Smooth muscle cell of the brain vasculature (primary cell): Measurements from ENCODE around the gene SYTL2.

Experiments used
- DNase-seq: peaks from one replicate; pipeline ENCODE4 v3.0.0-alpha.2; 2012; ENCODE audit warnings: low read depth, low spot score

Gene SYTL2

GRCh38 chr11:85827748-85828639, 17.1 kb upstream of the SYTL2 start:
- peak; percentile 43 for DNase-seq

GRCh38 chr11:85826116-85826855, 15.3 kb upstream of the SYTL2 start:
- no peak for DNase-seq

GRCh38 chr11:85825616-85826015, 14.7 kb upstream of the SYTL2 start:
- DNase-seq, result no peak

- no peak for DNase-seq
Measured at GRCh38 chr11:85823816-85824215, 12.9 kb upstream of the SYTL2 start.

GRCh38 chr11:85822814-85823213, 11.9 kb upstream of the SYTL2 start:
- no peak for DNase-seq

- no peak for DNase-seq
Measured at GRCh38 chr11:85821636-85822035, 10.7 kb upstream of the SYTL2 start.

- DNase-seq, result no peak
Measured at GRCh38 chr11:85819441-85819840, 8.5 kb upstream of the SYTL2 start.

GRCh38 chr11:85815186-85815931, 4.4 kb upstream of the SYTL2 start:
- no peak for DNase-seq

- no peak for DNase-seq
Measured at GRCh38 chr11:85813721-85814120, 2.8 kb upstream of the SYTL2 start.

GRCh38 chr11:85811624-85812023, 683 bp upstream of the SYTL2 start:
- no peak for DNase-seq

- DNase-seq, result no peak
Measured at GRCh38 chr11:85810521-85810870, 445 bp downstream of the SYTL2 start.

GRCh38 chr11:85809863-85810262, 1.1 kb downstream of the SYTL2 start:
- DNase-seq, result no peak

- no peak for DNase-seq
Measured at GRCh38 chr11:85809191-85809590, 1.8 kb downstream of the SYTL2 start.

- DNase-seq, result no peak
Measured at GRCh38 chr11:85806876-85807275, 4.1 kb downstream of the SYTL2 start.

GRCh38 chr11:85806016-85806415, 4.9 kb downstream of the SYTL2 start:
- DNase-seq, result no peak

GRCh38 chr11:85805387-85805786, 5.6 kb downstream of the SYTL2 start:
- DNase-seq, result no peak

- DNase-seq, result no peak
Measured at GRCh38 chr11:85803920-85804319, 7.0 kb downstream of the SYTL2 start.

GRCh38 chr11:85803303-85803702, 7.6 kb downstream of the SYTL2 start:
- no peak for DNase-seq

GRCh38 chr11:85801527-85801926, 9.4 kb downstream of the SYTL2 start:
- no peak for DNase-seq

GRCh38 chr11:85800595-85801342, 10.2 kb downstream of the SYTL2 start:
- DNase-seq, result no peak

- no peak for DNase-seq
Measured at GRCh38 chr11:85799142-85799541, 11.8 kb downstream of the SYTL2 start.

GRCh38 chr11:85798361-85798760, 12.6 kb downstream of the SYTL2 start:
- DNase-seq, result no peak
